ENCODE data around the gene SHE.

DNA sequence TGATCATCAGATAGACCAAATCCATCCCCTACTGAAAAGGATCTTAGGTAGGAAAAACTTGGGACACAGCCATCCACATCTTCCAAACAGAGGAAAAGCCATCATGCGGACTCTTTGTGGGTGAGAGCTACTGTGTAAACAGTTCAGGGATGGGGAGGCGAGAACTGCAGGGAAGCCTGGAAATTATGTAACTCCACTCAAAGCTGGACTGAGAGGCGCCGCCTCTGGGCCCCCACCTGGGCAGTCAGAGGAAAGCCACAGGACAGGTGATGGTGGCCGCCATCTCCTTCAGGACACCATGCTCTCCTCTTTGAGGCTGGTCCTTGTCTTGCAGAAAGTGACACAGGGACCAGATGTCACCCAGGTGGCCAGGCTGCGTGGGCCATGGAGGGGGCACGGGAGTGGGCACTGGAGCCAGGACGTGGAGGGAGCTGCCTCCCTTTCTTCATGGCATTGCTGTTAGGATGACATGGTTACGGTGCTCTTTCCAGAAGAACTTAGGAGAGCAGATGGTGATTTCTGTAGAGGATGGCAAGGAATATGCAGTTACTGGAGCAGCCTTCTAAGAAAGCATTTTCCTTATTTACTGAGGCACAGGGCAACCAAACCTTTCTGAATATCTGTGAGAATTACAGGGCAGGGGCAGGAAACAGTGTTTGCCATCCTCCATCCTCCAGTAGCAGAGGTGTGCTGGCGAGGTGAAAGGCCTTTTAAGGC lies 32.2 kb downstream of the SHE start:
- TF ChIP-seq CTCF (conservative IDR thresholded peaks at IDR 0.05; ENCODE audit: low read length) (no peak), EZH2phosphoT487 (IDR thresholded peaks at IDR 0.05; ENCODE audit: borderline replicate concordance, low read depth, low read length) (no peak)

All from OCI-LY7 (cell line).